ENCODE measurements around the gene CNTNAP2. TPM values are rescaled to one million over a fixed set of nuclear protein-coding genes. Genes with fewer than 3 reads are reported as not detected.

Gene CNTNAP2
- total RNA-seq, 1 experiment from 2014 or later: 0.07 TPM

DNA sequence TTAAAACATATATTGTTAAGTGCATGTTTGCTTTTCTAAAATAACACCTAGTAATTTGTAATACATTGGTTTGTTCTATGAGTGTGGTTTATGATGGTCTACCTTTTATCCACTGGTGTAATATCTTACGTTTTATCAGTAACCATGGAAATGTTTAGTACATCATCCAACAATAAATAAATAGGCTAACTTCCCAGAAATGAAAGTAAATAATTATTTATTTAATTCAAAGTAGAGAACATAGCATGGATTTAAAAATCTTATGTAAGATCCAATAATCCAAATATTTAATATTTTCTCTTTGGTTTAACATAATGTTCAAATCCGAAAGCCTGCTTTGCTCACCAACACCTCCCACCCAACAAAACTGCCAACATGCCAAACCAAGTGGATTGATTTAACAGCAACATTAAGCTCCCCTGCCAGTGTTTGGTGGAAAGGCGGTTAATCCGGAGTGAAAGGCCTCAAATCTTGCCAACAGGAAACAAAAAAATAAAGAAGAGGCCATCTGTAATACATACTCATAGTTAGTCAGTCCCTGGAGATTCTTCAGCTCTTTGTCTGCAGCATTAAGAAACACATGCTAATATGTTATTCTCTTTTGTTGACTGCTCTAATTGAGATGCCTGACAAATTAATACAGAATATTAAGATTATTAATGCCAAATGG is 897.8 kb downstream of the CNTNAP2 start:
- DNase-seq (ENCODE audit: low spot score): no peak

- no peak for DNase-seq (ENCODE audit: low spot score)
Measured at GRCh38 chr7:147015999-147016398, 899.4 kb downstream of the CNTNAP2 start.

GRCh38 chr7:147022056-147022455 is 905.5 kb downstream of the CNTNAP2 start:
- no peak for DNase-seq (ENCODE audit: low spot score)

GRCh38 chr7:147023440-147023839 is 906.8 kb downstream of the CNTNAP2 start:
- no peak for DNase-seq (ENCODE audit: low spot score)

- DNase-seq (ENCODE audit: low spot score): no peak
Measured at GRCh38 chr7:147029953-147030352, 913.4 kb downstream of the CNTNAP2 start.

DNA sequence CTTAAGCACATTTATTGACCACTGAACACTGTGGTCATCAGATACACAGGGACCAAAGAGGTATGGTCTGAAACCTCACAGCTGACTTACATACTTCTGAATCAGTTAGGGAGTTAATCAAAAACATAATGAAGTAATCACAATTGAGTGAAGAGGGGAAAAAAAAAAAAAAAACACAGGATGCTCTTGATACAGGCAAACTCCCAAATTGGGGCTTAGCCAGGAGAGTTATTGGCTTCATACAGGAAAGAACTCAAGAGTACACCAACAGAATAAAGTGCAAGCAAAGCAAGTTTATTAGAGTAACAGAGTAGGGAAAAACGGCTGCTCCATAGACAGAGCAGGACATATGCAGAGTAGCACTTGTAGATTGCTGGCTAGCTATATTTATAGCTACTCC is 917.0 kb downstream of the CNTNAP2 start:
- no peak for DNase-seq (ENCODE audit: low spot score)

GRCh38 chr7:147041438-147041837 is 924.8 kb downstream of the CNTNAP2 start:
- DNase-seq (ENCODE audit: low spot score): no peak

GRCh38 chr7:147044941-147045340 is 928.3 kb downstream of the CNTNAP2 start:
- DNase-seq (ENCODE audit: low spot score): no peak

- DNase-seq (ENCODE audit: low spot score): no peak
Measured at GRCh38 chr7:147047696-147048095, 931.1 kb downstream of the CNTNAP2 start.

GRCh38 chr7:147048864-147049263 is 932.3 kb downstream of the CNTNAP2 start:
- DNase-seq (ENCODE audit: low spot score): no peak

- no peak for DNase-seq (ENCODE audit: low spot score)
Measured at GRCh38 chr7:147052818-147053217, 936.2 kb downstream of the CNTNAP2 start.

GRCh38 chr7:147053746-147054145 is 937.1 kb downstream of the CNTNAP2 start:
- DNase-seq (ENCODE audit: low spot score): no peak

DNA sequence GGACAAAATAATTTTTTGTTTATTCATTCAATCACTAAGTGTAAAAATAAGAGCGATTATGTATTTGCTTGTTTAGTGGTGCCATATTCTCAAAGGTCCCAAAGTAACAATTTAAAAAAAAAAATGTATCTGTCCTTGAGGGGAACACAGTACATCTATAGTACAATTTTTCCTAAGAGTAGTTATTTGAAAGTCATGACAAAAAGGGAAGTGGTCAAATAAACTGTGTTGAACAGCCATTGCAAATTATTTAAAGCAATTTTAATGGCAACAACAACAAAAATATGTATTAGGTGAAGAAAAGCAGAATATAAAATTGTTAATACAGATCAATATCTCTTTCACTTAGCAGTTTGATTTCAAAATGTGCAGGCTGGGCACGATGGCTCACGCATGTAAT is 943.5 kb downstream of the CNTNAP2 start:
- no peak for DNase-seq (ENCODE audit: low spot score)

DNA sequence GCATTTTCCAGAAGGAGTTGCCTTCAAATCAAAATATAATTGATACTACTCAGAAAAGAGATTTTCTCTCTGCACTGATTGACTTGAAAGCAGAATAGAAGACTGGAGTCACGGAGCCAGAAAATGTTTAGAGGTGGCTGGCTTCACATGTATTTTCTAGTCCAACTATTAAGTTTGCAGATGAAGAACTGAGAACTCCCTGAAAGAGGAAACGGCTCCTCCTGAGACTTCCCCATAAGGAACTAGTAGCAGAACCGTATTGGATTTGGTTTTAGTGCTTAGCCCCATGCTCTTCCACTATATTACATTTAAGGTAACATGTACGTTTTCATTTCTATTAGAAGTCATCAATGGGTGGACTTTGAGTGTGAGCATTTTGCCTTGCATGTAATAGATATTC is 946.3 kb downstream of the CNTNAP2 start:
- DNase-seq (ENCODE audit: low spot score): no peak

GRCh38 chr7:147068842-147069241 is 952.2 kb downstream of the CNTNAP2 start:
- DNase-seq (ENCODE audit: low spot score): no peak

- DNase-seq (ENCODE audit: low spot score): no peak
Measured at GRCh38 chr7:147069771-147070170, 953.2 kb downstream of the CNTNAP2 start.

DNA sequence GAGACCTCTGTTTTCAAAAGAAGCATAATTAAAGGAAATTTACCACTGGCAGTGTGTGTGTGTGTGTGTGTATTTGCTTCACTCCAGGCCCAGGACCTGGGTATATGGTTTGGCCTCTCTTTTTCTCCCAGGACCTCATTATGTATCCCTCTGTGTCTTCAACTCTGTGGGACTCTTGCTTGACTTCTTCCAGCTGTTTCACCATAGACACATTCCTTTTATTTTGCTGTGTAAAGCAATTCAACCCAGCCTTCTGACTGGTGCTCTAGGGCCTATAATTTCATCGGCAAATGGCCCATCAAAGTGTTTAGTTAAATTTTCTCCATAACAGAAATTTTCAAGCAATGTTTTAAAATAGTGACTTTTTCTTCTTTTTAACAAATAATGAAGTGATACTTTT is 954.3 kb downstream of the CNTNAP2 start:
- DNase-seq (ENCODE audit: low spot score): no peak

- DNase-seq (ENCODE audit: low spot score): no peak
Measured at GRCh38 chr7:147071536-147071935, 954.9 kb downstream of the CNTNAP2 start.

DNA sequence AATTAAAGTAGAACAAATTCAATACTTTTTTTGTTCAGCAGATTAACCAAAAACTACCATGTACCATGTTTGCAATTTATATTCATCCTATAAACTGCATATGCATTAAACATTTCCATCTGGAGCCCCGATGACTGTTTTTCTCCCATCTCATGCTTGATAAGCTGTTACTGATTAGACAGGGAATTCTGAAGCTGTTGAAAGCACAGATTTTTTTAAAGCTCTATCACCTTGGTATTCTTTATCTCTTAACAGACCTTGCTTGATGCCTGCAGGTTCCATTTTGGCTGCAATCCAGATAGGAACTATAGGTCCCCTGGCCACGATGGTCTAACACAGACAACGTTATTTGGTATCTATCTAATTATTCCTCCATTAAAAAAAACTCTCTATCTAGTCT is 961.7 kb downstream of the CNTNAP2 start:
- no peak for DNase-seq (ENCODE audit: low spot score)

GRCh38 chr7:147079083-147079482 is 962.5 kb downstream of the CNTNAP2 start:
- DNase-seq (ENCODE audit: low spot score): no peak

GRCh38 chr7:147079921-147080420 is 963.4 kb downstream of the CNTNAP2 start:
- DNase-seq (ENCODE audit: low spot score): no peak

GRCh38 chr7:147081117-147081516 is 964.5 kb downstream of the CNTNAP2 start:
- no peak for DNase-seq (ENCODE audit: low spot score)

DNA sequence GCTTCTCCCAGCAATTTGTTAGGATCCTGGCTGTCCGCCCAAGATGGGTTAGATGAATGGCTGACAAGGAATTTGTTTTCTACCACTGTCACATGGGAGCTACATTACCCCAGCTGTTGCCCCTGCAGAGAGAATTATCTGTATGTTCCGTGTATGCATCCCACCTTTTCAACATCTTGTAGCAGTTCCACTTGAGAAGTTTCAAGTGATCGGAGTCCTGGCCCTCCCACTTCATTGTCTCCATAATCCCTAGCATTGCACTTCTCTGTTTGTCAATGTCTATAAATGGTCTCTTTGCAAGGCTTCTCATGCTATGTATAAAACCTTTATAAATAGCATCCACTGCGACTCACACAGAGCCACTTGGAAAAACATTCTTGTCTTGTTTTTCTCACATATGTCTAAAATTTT is 972.5 kb downstream of the CNTNAP2 start:
- no peak for DNase-seq (ENCODE audit: low spot score)

DNA sequence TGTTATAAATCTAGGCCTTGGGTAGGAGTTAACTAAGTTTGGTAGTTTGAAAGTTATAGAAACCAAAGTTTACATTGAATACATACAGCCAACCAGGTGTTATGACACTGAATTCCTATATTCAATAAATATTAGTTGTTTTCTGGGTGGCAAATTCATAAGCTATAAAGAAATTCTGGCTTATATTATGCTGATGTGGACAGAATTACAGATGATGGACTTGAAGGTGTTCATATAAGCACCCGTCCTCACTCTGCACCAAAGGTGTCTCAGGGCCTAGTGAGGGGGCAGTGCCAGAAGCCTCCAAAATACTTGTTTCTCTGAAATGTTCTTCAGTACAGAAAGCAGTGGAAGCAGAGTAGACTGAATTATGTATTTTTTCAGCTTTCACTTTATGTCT is 973.0 kb downstream of the CNTNAP2 start:
- no peak for DNase-seq (ENCODE audit: low spot score)

Measured in A172 (cell line).